Gastrocnemius medialis (tissue), 4 donors: Measurements from ENCODE around the gene IRAK1.

Source experiments
- POLR2A ChIP-seq, 2 donors: fragments of 450-650 bp; IDR thresholded peaks; one replicate each; pipeline ENCODE4 v1.6.1; 2017; ENCODE audit warnings: antibody characterized with exemption in 2 of 2, mild to moderate bottlenecking in 2 of 2, moderate library complexity in 2 of 2
- TF ChIP-seq, protein P1 (sequence below), 5 experiments: fragments of 450-650 bp in 3 of 5; fragments of 200-600 bp in 2 of 5; sonication (generic) in 2 of 5; IDR thresholded peaks in 4 of 5; conservative IDR thresholded peaks in 1 of 5; 1 replicate in 4 of 5; 2 replicates in 1 of 5; pipeline ENCODE4 v1.5.1; 2016 to 2019; ENCODE audit warnings: antibody characterized with exemption in 5 of 5, mild to moderate bottlenecking in 3 of 5, moderate library complexity in 3 of 5

DNA sequence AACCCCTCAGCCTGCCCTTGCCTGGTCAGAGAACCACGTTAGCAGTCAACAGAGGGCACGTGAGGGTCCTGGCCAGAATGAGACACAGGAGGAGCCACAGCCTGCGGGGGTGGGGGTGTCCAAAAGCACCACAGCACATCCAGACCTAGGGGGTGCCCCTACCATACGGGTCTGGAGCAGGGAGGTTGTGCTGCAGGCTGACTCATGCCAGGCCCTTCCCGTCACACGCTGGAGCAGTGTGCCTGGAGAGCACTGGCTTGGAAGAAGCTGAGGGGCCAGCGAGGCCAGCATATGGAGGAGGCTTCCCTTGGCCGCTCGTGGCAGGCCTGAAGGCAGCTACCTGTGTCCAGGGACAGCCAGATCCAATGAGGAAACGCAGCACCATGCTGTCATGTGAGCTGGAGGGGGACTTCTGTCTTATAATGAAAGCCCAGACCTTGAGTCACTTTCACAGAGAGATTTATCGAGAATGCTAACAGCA lies 1.5 kb upstream of the IRAK1 start:
- TF ChIP-seq, protein P1, sequence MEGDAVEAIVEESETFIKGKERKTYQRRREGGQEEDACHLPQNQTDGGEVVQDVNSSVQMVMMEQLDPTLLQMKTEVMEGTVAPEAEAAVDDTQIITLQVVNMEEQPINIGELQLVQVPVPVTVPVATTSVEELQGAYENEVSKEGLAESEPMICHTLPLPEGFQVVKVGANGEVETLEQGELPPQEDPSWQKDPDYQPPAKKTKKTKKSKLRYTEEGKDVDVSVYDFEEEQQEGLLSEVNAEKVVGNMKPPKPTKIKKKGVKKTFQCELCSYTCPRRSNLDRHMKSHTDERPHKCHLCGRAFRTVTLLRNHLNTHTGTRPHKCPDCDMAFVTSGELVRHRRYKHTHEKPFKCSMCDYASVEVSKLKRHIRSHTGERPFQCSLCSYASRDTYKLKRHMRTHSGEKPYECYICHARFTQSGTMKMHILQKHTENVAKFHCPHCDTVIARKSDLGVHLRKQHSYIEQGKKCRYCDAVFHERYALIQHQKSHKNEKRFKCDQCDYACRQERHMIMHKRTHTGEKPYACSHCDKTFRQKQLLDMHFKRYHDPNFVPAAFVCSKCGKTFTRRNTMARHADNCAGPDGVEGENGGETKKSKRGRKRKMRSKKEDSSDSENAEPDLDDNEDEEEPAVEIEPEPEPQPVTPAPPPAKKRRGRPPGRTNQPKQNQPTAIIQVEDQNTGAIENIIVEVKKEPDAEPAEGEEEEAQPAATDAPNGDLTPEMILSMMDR (IDR thresholded peaks at IDR 0.05 in 4 of 5, conservative IDR thresholded peaks at IDR 0.05 in 1 of 5), result no peak
- TF ChIP-seq POLR2A (IDR thresholded peaks at IDR 0.05), result no peak
